ENCODE data around the gene ASPN.

Gene ASPN

GRCh38 chr9:92488681-92489550 is 6.6 kb upstream of the ASPN start:
- no peak overlapping the region for H2AFZ ChIP-seq (ENCODE audit: low read length, unreplicated experiment)
- peaks cover 15% of the 10 kb centered on the region for H3K4me1 ChIP-seq (ENCODE audit: control insufficient read depth, insufficient read depth, low read length, unreplicated experiment)
- H3K36me3 ChIP-seq (ENCODE audit: insufficient read depth, low read length), result no peaks in the 10 kb centered on the region
- no peaks in the 10 kb centered on the region for H3K79me2 ChIP-seq (ENCODE audit: control insufficient read depth, insufficient read depth, low read length, unreplicated experiment)
- H3K27ac ChIP-seq (ENCODE audit: low read depth, low read length), result no peak overlapping the region
- H3K4me3 ChIP-seq (ENCODE audit: low read depth, low read length), result no peak overlapping the region
- no peaks in the 10 kb centered on the region for H3K27me3 ChIP-seq (ENCODE audit: insufficient read depth, low read length)

- peaks cover 30% of the 10 kb centered on the region for H3K4me1 ChIP-seq (ENCODE audit: control insufficient read depth, insufficient read depth, low read length, unreplicated experiment)
- no peak overlapping the region for H2AFZ ChIP-seq (ENCODE audit: low read length, unreplicated experiment)
- H3K27me3 ChIP-seq (ENCODE audit: insufficient read depth, low read length), result no peaks in the 10 kb centered on the region
- H3K4me3 ChIP-seq (ENCODE audit: low read depth, low read length), result no peak overlapping the region
- no peak overlapping the region for H3K27ac ChIP-seq (ENCODE audit: low read depth, low read length)
- H3K79me2 ChIP-seq (ENCODE audit: control insufficient read depth, insufficient read depth, low read length, unreplicated experiment), result no peaks in the 10 kb centered on the region
- H3K36me3 ChIP-seq (ENCODE audit: insufficient read depth, low read length), result no peaks in the 10 kb centered on the region
Observed at GRCh38 chr9:92486371-92486770, 4.1 kb upstream of the ASPN start.

- no peak overlapping the region for H3K27ac ChIP-seq (ENCODE audit: low read depth, low read length)
- H3K79me2 ChIP-seq (ENCODE audit: control insufficient read depth, insufficient read depth, low read length, unreplicated experiment), result no peaks in the 10 kb centered on the region
- H3K36me3 ChIP-seq (ENCODE audit: insufficient read depth, low read length), result no peaks in the 10 kb centered on the region
- no peak overlapping the region for H3K4me3 ChIP-seq (ENCODE audit: low read depth, low read length)
- H3K4me1 ChIP-seq (ENCODE audit: control insufficient read depth, insufficient read depth, low read length, unreplicated experiment), result peaks cover 47% of the 10 kb centered on the region
- no peaks in the 10 kb centered on the region for H3K27me3 ChIP-seq (ENCODE audit: insufficient read depth, low read length)
- H2AFZ ChIP-seq (ENCODE audit: low read length, unreplicated experiment), result no peak overlapping the region
Observed at GRCh38 chr9:92484563-92484962, 2.3 kb upstream of the ASPN start.

- no peaks in the 10 kb centered on the region for H3K36me3 ChIP-seq (ENCODE audit: insufficient read depth, low read length)
- no peak overlapping the region for H2AFZ ChIP-seq (ENCODE audit: low read length, unreplicated experiment)
- no peaks in the 10 kb centered on the region for H3K79me2 ChIP-seq (ENCODE audit: control insufficient read depth, insufficient read depth, low read length, unreplicated experiment)
- no peaks in the 10 kb centered on the region for H3K27me3 ChIP-seq (ENCODE audit: insufficient read depth, low read length)
- peaks cover 43% of the 10 kb centered on the region for H3K4me1 ChIP-seq (ENCODE audit: control insufficient read depth, insufficient read depth, low read length, unreplicated experiment)
- H3K4me3 ChIP-seq (ENCODE audit: low read depth, low read length), result no peak overlapping the region
- no peak overlapping the region for H3K27ac ChIP-seq (ENCODE audit: low read depth, low read length)
Observed at GRCh38 chr9:92483627-92484545, 1.6 kb upstream of the ASPN start.

- no peaks in the 10 kb centered on the region for H3K27me3 ChIP-seq (ENCODE audit: insufficient read depth, low read length)
- H3K79me2 ChIP-seq (ENCODE audit: control insufficient read depth, insufficient read depth, low read length, unreplicated experiment), result no peaks in the 10 kb centered on the region
- no peak overlapping the region for H2AFZ ChIP-seq (ENCODE audit: low read length, unreplicated experiment)
- H3K27ac ChIP-seq (ENCODE audit: low read depth, low read length), result no peak overlapping the region
- H3K36me3 ChIP-seq (ENCODE audit: insufficient read depth, low read length), result no peaks in the 10 kb centered on the region
- H3K4me3 ChIP-seq (ENCODE audit: low read depth, low read length), result no peak overlapping the region
- peaks cover 38% of the 10 kb centered on the region for H3K4me1 ChIP-seq (ENCODE audit: control insufficient read depth, insufficient read depth, low read length, unreplicated experiment)
Observed at GRCh38 chr9:92482805-92483204, 499 bp upstream of the ASPN start.

GRCh38 chr9:92480986-92481633 is 1.2 kb downstream of the ASPN start:
- H3K27ac ChIP-seq (ENCODE audit: low read depth, low read length), result peak overlapping the region; percentile 33; the same call in 1 of the 2 replicates
- peaks cover 38% of the 10 kb centered on the region for H3K4me1 ChIP-seq (ENCODE audit: control insufficient read depth, insufficient read depth, low read length, unreplicated experiment)
- no peaks in the 10 kb centered on the region for H3K27me3 ChIP-seq (ENCODE audit: insufficient read depth, low read length)
- H3K36me3 ChIP-seq (ENCODE audit: insufficient read depth, low read length), result no peaks in the 10 kb centered on the region
- peak overlapping the region; percentile 52; the same call in 1 of the 2 replicates for H3K4me3 ChIP-seq (ENCODE audit: low read depth, low read length)
- H2AFZ ChIP-seq (ENCODE audit: low read length, unreplicated experiment), result peak overlapping the region; percentile 75
- H3K79me2 ChIP-seq (ENCODE audit: control insufficient read depth, insufficient read depth, low read length, unreplicated experiment), result no peaks in the 10 kb centered on the region

GRCh38 chr9:92480291-92480771 is 2.0 kb downstream of the ASPN start:
- Histone ChIP-seq H3K4me1 (ENCODE audit: control insufficient read depth, insufficient read depth, low read length, unreplicated experiment) (peaks cover 38% of the 10 kb centered on the region), H3K27ac (ENCODE audit: low read depth, low read length) (peak overlapping the region; percentile 33; the same call in 1 of the 2 replicates), H3K79me2 (ENCODE audit: control insufficient read depth, insufficient read depth, low read length, unreplicated experiment) (no peaks in the 10 kb centered on the region), H3K36me3 (ENCODE audit: insufficient read depth, low read length) (no peaks in the 10 kb centered on the region), H3K4me3 (ENCODE audit: low read depth, low read length) (peak overlapping the region; percentile 52; the same call in 1 of the 2 replicates), H3K27me3 (ENCODE audit: insufficient read depth, low read length) (no peaks in the 10 kb centered on the region), H2AFZ (ENCODE audit: low read length, unreplicated experiment) (peak overlapping the region; percentile 75)

- H3K4me1 ChIP-seq (ENCODE audit: control insufficient read depth, insufficient read depth, low read length, unreplicated experiment), result peaks cover 37% of the 10 kb centered on the region
- H2AFZ ChIP-seq (ENCODE audit: low read length, unreplicated experiment), result no peak overlapping the region
- H3K36me3 ChIP-seq (ENCODE audit: insufficient read depth, low read length), result no peaks in the 10 kb centered on the region
- H3K27ac ChIP-seq (ENCODE audit: low read depth, low read length), result no peak overlapping the region
- H3K27me3 ChIP-seq (ENCODE audit: insufficient read depth, low read length), result no peaks in the 10 kb centered on the region
- no peaks in the 10 kb centered on the region for H3K79me2 ChIP-seq (ENCODE audit: control insufficient read depth, insufficient read depth, low read length, unreplicated experiment)
- H3K4me3 ChIP-seq (ENCODE audit: low read depth, low read length), result no peak overlapping the region
Observed at GRCh38 chr9:92479346-92479745, 3.0 kb downstream of the ASPN start.

GRCh38 chr9:92478783-92479182 is 3.5 kb downstream of the ASPN start:
- Histone ChIP-seq H3K36me3 (ENCODE audit: insufficient read depth, low read length) (no peaks in the 10 kb centered on the region), H3K27ac (ENCODE audit: low read depth, low read length) (no peak overlapping the region)

GRCh38 chr9:92476962-92477361 is 5.3 kb downstream of the ASPN start:
- peaks cover 21% of the 10 kb centered on the region for H3K4me1 ChIP-seq (ENCODE audit: control insufficient read depth, insufficient read depth, low read length, unreplicated experiment)
- no peak overlapping the region for H3K27ac ChIP-seq (ENCODE audit: low read depth, low read length)
- no peak overlapping the region for H3K4me3 ChIP-seq (ENCODE audit: low read depth, low read length)
- H3K36me3 ChIP-seq (ENCODE audit: insufficient read depth, low read length), result no peaks in the 10 kb centered on the region
- no peaks in the 10 kb centered on the region for H3K27me3 ChIP-seq (ENCODE audit: insufficient read depth, low read length)
- H2AFZ ChIP-seq (ENCODE audit: low read length, unreplicated experiment), result no peak overlapping the region
- H3K79me2 ChIP-seq (ENCODE audit: control insufficient read depth, insufficient read depth, low read length, unreplicated experiment), result no peaks in the 10 kb centered on the region

More at GRCh38 chr9:92478783-92479182, 3.5 kb downstream of the ASPN start:
- no peak overlapping the region for H2AFZ ChIP-seq (ENCODE audit: low read length, unreplicated experiment)
- H3K4me1 ChIP-seq (ENCODE audit: control insufficient read depth, insufficient read depth, low read length, unreplicated experiment), result peaks cover 31% of the 10 kb centered on the region
- no peaks in the 10 kb centered on the region for H3K27me3 ChIP-seq (ENCODE audit: insufficient read depth, low read length)
- no peaks in the 10 kb centered on the region for H3K79me2 ChIP-seq (ENCODE audit: control insufficient read depth, insufficient read depth, low read length, unreplicated experiment)
- no peak overlapping the region for H3K4me3 ChIP-seq (ENCODE audit: low read depth, low read length)

Measured in ACC112 (cell line).